OCI-LY7 (cell line): ENCODE results near the gene C9orf78. TPM values are rescaled to one million over a fixed set of nuclear protein-coding genes. Genes with fewer than 3 reads are reported as not detected.

ENCODE experiments used
- BruUV-seq: library from RNA; stranded (reverse); fragments of 400-500 nt; replicated peaks from 2 replicates; lab custom pipeline; 2021; lab: Mats Ljungman, UMichigan
- CTCF ChIA-PET: fragments of 300-600 bp; sonication (Branson Sonifier 250); formaldehyde crosslinking; loops from one replicate; lab custom pipeline; 2022; ENCODE audit warnings: antibody characterized with exemption; ENCODE audit not compliant: unreplicated experiment; lab: Charles Lee
- POLR2A ChIA-PET: fragments of 300-600 bp; sonication (Branson Sonifier 250); formaldehyde crosslinking; loops from one replicate; lab custom pipeline; 2022; ENCODE audit warnings: antibody characterized with exemption; lab: Charles Lee
- DNase-seq: peaks from one replicate; pipeline ENCODE4 v3.0.0-alpha.2; 2015; ENCODE audit warnings: low spot score
- H2AFZ ChIP-seq: fragments of 200-600 bp; sonication (generic), shearing (Covaris generic); 2 replicates; pipeline ENCODE4 v1.6.1; 2014; ENCODE audit warnings: mild to moderate bottlenecking, antibody characterized with exemption, low read length, moderate library complexity
- H3K27ac ChIP-seq: fragments of 200-600 bp; sonication (generic); 2 replicates; pipeline ENCODE4 v1.5.1; 2014; ENCODE audit warnings: mixed run types, low read depth, mild to moderate bottlenecking, moderate library complexity, low read length, inconsistent platforms; ENCODE audit not compliant: poor library complexity, severe bottlenecking
- H3K36me3 ChIP-seq: fragments of 200-600 bp; sonication (generic); 2 replicates; pipeline ENCODE4 v1.6.1; 2014; ENCODE audit warnings: mild to moderate bottlenecking, antibody characterized with exemption, low read length, moderate library complexity, mixed read lengths; ENCODE audit not compliant: insufficient read depth
- H3K4me1 ChIP-seq: fragments of 200-600 bp; sonication (generic); 2 replicates; pipeline ENCODE4 v1.5.1; 2014; ENCODE audit warnings: mild to moderate bottlenecking, low read length; ENCODE audit not compliant: insufficient read depth, poor library complexity, severe bottlenecking
- H3K4me2 ChIP-seq: fragments of 200-600 bp; sonication (generic); 2 replicates; pipeline ENCODE4 v1.6.1; 2014; ENCODE audit warnings: mild to moderate bottlenecking, low read length
- H3K4me3 ChIP-seq: fragments of 200-600 bp; sonication (generic); 2 replicates; pipeline ENCODE4 v1.5.1; 2014; ENCODE audit warnings: mild to moderate bottlenecking, low read depth, low read length; ENCODE audit not compliant: poor library complexity, severe bottlenecking
- H3K79me2 ChIP-seq: fragments of 200-600 bp; sonication (generic); 2 replicates; pipeline ENCODE4 v1.6.1; 2016; ENCODE audit warnings: low read depth, mild to moderate bottlenecking, low read length, moderate library complexity, mixed read lengths; ENCODE audit not compliant: insufficient read depth
- H3K9me2 ChIP-seq: fragments of 200-600 bp; sonication (generic); 2 replicates; pipeline ENCODE4 v1.6.1; 2016; ENCODE audit warnings: mild to moderate bottlenecking, low read length, mixed read lengths; ENCODE audit not compliant: insufficient read depth
- H3K9me3 ChIP-seq: fragments of 200-600 bp; sonication (generic); 2 replicates; pipeline ENCODE4 v1.6.1; 2014; ENCODE audit warnings: mild to moderate bottlenecking, mixed run types, low read length, mixed read lengths
- H4K20me1 ChIP-seq: fragments of 200-600 bp; sonication (generic); 2 replicates; pipeline ENCODE4 v1.6.1; 2014; ENCODE audit warnings: mild to moderate bottlenecking, antibody characterized with exemption, low read length, moderate library complexity, mixed read lengths; ENCODE audit not compliant: insufficient read depth
- EZH2phosphoT487 ChIP-seq: fragments of 200-600 bp; sonication (generic); IDR thresholded peaks from 2 replicates; pipeline ENCODE4 v1.6.1; 2018; ENCODE audit warnings: low read depth, borderline replicate concordance, mild to moderate bottlenecking, mixed run types, antibody characterized with exemption, low read length, moderate library complexity, mixed read lengths
- intact Hi-C: fragments of 100-400 bp; cut with micrococcal nuclease; formaldehyde crosslinking; loops from one replicate; pipeline ENCODE4 v1.10.0; 2022; ENCODE audit not compliant: unreplicated experiment
- total RNA-seq, 2 experiments: library from RNA; depleted of rRNA in 1 of 2; stranded (reverse); fragments of >200 nt in 1 of 2; shearing (Covaris generic) in 1 of 2; gene quantifications; 2 replicates each; pipeline ENCODE4 v1.2.3, GENCODE V29; 2014 to 2022
- TF ChIP-seq, protein P1 (sequence below): fragments of 200-600 bp; sonication (generic); conservative IDR thresholded peaks from 2 replicates; pipeline ENCODE4 v1.5.1; 2014; ENCODE audit warnings: mild to moderate bottlenecking, antibody characterized with exemption, low read length, moderate library complexity, mixed read lengths

The C9orf78 gene
- total RNA-seq, 2 experiments from 2014 or later, result 49.4 to 60.6 TPM

DNA sequence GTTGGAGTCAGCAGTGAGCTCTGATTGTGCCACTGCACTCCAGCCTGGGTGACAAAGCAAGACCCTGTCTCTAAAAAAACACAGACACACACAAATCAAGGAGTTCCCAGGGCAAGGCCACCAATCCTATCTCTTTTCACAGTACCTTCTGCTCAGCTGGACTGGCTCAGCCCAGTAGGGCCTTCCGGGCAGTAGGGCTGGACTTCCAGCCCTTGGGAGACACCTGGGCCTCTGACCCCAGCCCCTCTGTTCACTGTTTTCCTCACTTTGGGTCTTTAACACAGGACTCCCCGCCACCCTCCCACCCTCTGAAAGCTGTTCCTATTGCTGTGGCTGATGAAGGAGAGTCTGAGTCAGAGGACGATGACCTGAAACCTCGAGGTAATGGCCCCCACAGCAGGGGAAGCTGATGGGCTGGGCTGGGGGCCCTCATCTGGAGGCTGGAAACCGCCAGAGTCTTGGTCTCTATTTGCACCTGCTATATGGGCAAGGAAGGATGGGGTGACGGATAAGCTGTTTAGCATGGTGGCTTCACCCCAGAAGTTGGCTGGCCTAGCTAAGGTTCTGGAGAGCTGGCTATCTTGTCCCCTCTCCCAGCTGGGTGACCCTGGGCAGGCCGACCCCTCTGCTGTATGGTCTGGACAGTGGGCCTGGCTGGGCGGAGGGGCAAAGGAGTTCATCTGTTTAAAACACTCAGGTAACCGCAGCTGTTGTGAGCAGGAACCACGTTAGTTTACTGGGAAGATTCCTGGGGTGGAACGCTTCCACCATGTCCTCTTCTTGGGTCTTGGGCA is 25.8 kb upstream of the C9orf78 start:
- Histone ChIP-seq H3K36me3 (peaks cover 31% of the 10 kb centered on the region), H3K4me1 (peaks cover 5% of the 10 kb centered on the region), H3K79me2 (no peaks in the 10 kb centered on the region), H3K4me2 (no peak overlapping the region), H3K4me3 (no peak overlapping the region), H2AFZ (no peak overlapping the region), H3K27ac (no peak overlapping the region), H4K20me1 (no peaks in the 10 kb centered on the region), H3K9me2 (no peaks in the 10 kb centered on the region), H3K9me3 (no peaks in the 10 kb centered on the region)
- POLR2A ChIA-PET, result interaction anchor here (0.6 kb wide), 1 partner anchor 23 kb away, joined by 5 read pairs; no protein-coding TSS in a partner anchor
- CTCF ChIA-PET, result no interaction called here
- no TSS peak for BruUV-seq
- TF ChIP-seq EZH2phosphoT487, result no peak
- TF ChIP-seq, protein P1, sequence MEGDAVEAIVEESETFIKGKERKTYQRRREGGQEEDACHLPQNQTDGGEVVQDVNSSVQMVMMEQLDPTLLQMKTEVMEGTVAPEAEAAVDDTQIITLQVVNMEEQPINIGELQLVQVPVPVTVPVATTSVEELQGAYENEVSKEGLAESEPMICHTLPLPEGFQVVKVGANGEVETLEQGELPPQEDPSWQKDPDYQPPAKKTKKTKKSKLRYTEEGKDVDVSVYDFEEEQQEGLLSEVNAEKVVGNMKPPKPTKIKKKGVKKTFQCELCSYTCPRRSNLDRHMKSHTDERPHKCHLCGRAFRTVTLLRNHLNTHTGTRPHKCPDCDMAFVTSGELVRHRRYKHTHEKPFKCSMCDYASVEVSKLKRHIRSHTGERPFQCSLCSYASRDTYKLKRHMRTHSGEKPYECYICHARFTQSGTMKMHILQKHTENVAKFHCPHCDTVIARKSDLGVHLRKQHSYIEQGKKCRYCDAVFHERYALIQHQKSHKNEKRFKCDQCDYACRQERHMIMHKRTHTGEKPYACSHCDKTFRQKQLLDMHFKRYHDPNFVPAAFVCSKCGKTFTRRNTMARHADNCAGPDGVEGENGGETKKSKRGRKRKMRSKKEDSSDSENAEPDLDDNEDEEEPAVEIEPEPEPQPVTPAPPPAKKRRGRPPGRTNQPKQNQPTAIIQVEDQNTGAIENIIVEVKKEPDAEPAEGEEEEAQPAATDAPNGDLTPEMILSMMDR, result no peak
- no peak for DNase-seq
- intact Hi-C loops, result no loop called here

DNA sequence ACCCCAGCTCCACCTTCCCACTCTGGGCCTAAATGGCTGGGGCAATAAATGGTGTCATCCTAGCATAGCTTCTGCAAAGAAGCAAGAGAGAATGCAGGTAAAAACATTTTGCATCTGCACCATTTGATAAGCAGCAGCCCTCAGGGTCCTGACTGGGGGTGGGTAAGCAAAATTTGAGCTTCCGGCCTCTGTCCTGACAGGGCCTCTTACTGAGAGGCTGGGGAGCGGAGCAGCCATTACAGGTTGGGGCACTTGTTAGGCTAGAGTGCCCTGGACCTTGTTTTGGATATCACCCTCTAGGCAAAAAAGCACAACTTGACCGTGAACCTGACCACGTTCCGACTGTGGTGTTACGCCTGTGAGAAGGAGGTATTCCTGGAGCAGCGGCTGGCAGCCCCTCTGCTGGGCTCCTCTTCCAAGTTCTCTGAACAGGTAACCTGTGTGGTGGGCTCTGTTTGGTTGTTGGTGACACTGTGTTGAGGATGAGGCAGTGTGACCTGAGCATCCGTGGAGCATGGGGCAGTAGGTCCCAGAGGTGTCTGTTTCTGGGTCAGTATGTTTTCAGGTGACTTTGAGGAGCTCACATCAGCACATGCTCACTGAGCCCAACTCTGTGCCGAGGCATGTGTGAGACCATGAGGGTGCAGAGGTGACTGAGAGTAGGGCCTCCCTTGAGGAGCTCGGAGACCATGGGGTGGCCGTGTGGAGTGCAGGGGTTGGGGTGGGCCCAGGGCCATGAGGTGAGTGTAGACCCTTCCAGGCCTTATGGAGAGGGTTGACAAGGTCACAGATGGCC is 23.3 kb upstream of the C9orf78 start:
- POLR2A ChIA-PET, result no interaction called here
- peaks cover 34% of the 10 kb centered on the region for H3K36me3 ChIP-seq
- intact Hi-C loops, result no loop called here
- no peaks in the 10 kb centered on the region for H3K9me2 ChIP-seq
- no peak overlapping the region for H3K4me2 ChIP-seq
- BruUV-seq, result no TSS peak
- no peaks in the 10 kb centered on the region for H4K20me1 ChIP-seq
- CTCF ChIA-PET, result no interaction called here
- H3K4me3 ChIP-seq, result no peak overlapping the region
- H2AFZ ChIP-seq, result no peak overlapping the region
- TF ChIP-seq, protein P1, result no peak
- no peak for TF ChIP-seq EZH2phosphoT487
- DNase-seq, result no peak
- H3K9me3 ChIP-seq, result no peaks in the 10 kb centered on the region
- H3K27ac ChIP-seq, result no peak overlapping the region
- no peaks in the 10 kb centered on the region for H3K79me2 ChIP-seq
- peaks cover 5% of the 10 kb centered on the region for H3K4me1 ChIP-seq
